IMR-90 (cell line): ENCODE data around the gene IGF1R.

Experiments
- CEBPB ChIP-seq: IDR thresholded peaks from 2 replicates; pipeline ENCODE4 v1.6.1; 2012; ENCODE audit warnings: low read depth, low read length, improper control_type of control experiment
- FOS ChIP-seq: fragments of 150-350 bp; IDR thresholded peaks from 2 replicates; pipeline ENCODE4 v1.6.1; 2016; ENCODE audit warnings: low read depth, low read length
- POLR2A ChIP-seq: IDR thresholded peaks from 2 replicates; pipeline ENCODE4 v1.6.1; 2012; ENCODE audit warnings: mild to moderate bottlenecking, low read depth, low read length
- RAD21 ChIP-seq: IDR thresholded peaks from 2 replicates; pipeline ENCODE4 v1.6.1; 2012; ENCODE audit warnings: low read length, improper control_type of control experiment
- RCOR1 ChIP-seq: IDR thresholded peaks from 2 replicates; pipeline ENCODE4 v1.6.1; 2012; ENCODE audit warnings: mild to moderate bottlenecking, low read length, improper control_type of control experiment; ENCODE audit not compliant: insufficient replicate concordance
- SMC3 ChIP-seq: fragments of 150-350 bp; IDR thresholded peaks from 2 replicates; pipeline ENCODE4 v1.6.1; 2016; ENCODE audit warnings: low read depth, mild to moderate bottlenecking, antibody characterized with exemption, low read length, moderate library complexity
- TF ChIP-seq, protein P1 (sequence below): conservative IDR thresholded peaks from 2 replicates; pipeline ENCODE4 v1.5.1; 2012; ENCODE audit warnings: mild to moderate bottlenecking, low read depth, low read length, improper control_type of control experiment
- TF ChIP-seq, protein P2 (sequence below): fragments of 150-350 bp; IDR thresholded peaks from 2 replicates; pipeline ENCODE4 v1.6.1; 2016; ENCODE audit warnings: low read depth, mild to moderate bottlenecking, low read length, moderate library complexity, borderline replicate concordance
- TF ChIP-seq, protein P3 (sequence below): fragments of 150-350 bp; IDR thresholded peaks from 2 replicates; pipeline ENCODE4 v1.6.1; 2017; ENCODE audit warnings: mild to moderate bottlenecking, antibody characterized with exemption, low read length, low read depth

DNA sequence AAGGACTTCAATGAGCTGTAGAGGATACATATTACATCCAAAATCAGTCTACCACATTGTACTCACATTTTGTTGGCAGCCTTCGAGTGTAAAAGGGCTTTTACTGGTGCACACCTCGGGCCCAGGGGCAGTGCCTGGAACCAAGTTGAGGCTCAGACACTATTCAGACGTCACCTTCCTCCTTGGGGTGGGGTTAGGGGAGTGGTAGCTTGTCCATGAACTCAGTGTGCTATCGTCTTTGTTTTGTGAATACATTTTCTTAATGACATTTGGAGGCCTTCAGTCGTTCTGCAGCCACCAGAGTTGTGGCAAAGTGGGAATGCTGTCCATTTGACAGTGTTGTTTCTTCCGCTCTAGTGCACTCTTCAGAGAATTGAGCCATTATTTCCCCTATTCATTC is 245.1 kb downstream of the IGF1R start:
- TF ChIP-seq, protein P1, sequence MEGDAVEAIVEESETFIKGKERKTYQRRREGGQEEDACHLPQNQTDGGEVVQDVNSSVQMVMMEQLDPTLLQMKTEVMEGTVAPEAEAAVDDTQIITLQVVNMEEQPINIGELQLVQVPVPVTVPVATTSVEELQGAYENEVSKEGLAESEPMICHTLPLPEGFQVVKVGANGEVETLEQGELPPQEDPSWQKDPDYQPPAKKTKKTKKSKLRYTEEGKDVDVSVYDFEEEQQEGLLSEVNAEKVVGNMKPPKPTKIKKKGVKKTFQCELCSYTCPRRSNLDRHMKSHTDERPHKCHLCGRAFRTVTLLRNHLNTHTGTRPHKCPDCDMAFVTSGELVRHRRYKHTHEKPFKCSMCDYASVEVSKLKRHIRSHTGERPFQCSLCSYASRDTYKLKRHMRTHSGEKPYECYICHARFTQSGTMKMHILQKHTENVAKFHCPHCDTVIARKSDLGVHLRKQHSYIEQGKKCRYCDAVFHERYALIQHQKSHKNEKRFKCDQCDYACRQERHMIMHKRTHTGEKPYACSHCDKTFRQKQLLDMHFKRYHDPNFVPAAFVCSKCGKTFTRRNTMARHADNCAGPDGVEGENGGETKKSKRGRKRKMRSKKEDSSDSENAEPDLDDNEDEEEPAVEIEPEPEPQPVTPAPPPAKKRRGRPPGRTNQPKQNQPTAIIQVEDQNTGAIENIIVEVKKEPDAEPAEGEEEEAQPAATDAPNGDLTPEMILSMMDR: no peak
- TF ChIP-seq SMC3: no peak
- TF ChIP-seq, protein P2, sequence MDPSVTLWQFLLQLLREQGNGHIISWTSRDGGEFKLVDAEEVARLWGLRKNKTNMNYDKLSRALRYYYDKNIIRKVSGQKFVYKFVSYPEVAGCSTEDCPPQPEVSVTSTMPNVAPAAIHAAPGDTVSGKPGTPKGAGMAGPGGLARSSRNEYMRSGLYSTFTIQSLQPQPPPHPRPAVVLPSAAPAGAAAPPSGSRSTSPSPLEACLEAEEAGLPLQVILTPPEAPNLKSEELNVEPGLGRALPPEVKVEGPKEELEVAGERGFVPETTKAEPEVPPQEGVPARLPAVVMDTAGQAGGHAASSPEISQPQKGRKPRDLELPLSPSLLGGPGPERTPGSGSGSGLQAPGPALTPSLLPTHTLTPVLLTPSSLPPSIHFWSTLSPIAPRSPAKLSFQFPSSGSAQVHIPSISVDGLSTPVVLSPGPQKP: no peak
- TF ChIP-seq RCOR1: no peak
- TF ChIP-seq, protein P3, sequence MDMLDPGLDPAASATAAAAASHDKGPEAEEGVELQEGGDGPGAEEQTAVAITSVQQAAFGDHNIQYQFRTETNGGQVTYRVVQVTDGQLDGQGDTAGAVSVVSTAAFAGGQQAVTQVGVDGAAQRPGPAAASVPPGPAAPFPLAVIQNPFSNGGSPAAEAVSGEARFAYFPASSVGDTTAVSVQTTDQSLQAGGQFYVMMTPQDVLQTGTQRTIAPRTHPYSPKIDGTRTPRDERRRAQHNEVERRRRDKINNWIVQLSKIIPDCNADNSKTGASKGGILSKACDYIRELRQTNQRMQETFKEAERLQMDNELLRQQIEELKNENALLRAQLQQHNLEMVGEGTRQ: no peak
- TF ChIP-seq FOS: no peak
- TF ChIP-seq POLR2A: no peak
- TF ChIP-seq RAD21: no peak
- TF ChIP-seq CEBPB: no peak
